IMR-90 (cell line): ENCODE measurements around the gene GAS7. TPM values are rescaled to one million over a fixed set of nuclear protein-coding genes. Genes with fewer than 3 reads are reported as not detected.
A peak's percentile ranks its signal among the peaks of the same experiment; 100 is the strongest.

Source experiments
- ATAC-seq: fragments of 200-7000 bp; cut with Tn5 transposase; 2 replicates; pipeline ENCODE4 v1.9.1; 2020; ENCODE audit warnings: low read depth, mild to moderate bottlenecking, moderate library complexity
- BruUV-seq: library from RNA; stranded (reverse); fragments of 400-500 nt; replicated peaks from 2 replicates; lab custom pipeline; 2021; lab: Mats Ljungman, UMichigan
- CTCF ChIA-PET: fragments of 300-600 bp; formaldehyde crosslinking; extraction: SDS; loops from one replicate; lab custom pipeline; 2021; ENCODE audit warnings: antibody characterized with exemption; lab: Yijun Ruan, JAX
- POLR2A ChIA-PET: fragments of 300-600 bp; sonication (Branson Sonifier 250); formaldehyde crosslinking; loops from one replicate; lab custom pipeline; 2022; ENCODE audit warnings: antibody characterized with exemption; ENCODE audit not compliant: unreplicated experiment; lab: Charles Lee
- DNase-seq: peaks from one replicate; pipeline ENCODE4 v3.0.0; 2013
- H2AFZ ChIP-seq: replicated peaks from 2 replicates; pipeline ENCODE3; 2013; ENCODE audit warnings: low read length, mild to moderate bottlenecking; ENCODE audit not compliant: poor library complexity
- H2AK5ac ChIP-seq: 2 replicates; pipeline ENCODE4 v1.6.1; 2013; ENCODE audit warnings: low read depth, low read length, inconsistent platforms
- H2AK9ac ChIP-seq: replicated peaks from 2 replicates; pipeline ENCODE3; 2013; ENCODE audit warnings: mild to moderate bottlenecking, low read depth, low read length, moderate library complexity; ENCODE audit not compliant: poor library complexity
- H2BK120ac ChIP-seq: 2 replicates; pipeline ENCODE4 v1.6.1; 2013; ENCODE audit warnings: low read depth, low read length, inconsistent platforms
- H2BK15ac ChIP-seq: 3 replicates; pipeline ENCODE4 v1.6.1; 2013; ENCODE audit warnings: low read depth, low read length, inconsistent platforms
- H2BK20ac ChIP-seq: 2 replicates; pipeline ENCODE4 v1.6.1; 2013; ENCODE audit warnings: low read depth, mild to moderate bottlenecking, inconsistent platforms, low read length, moderate library complexity
- H2BK5ac ChIP-seq: 2 replicates; pipeline ENCODE4 v1.6.1; 2013; ENCODE audit warnings: mild to moderate bottlenecking, low read depth, low read length, inconsistent platforms; ENCODE audit not compliant: poor library complexity, severe bottlenecking
- H3K14ac ChIP-seq: replicated peaks from 2 replicates; pipeline ENCODE4 v1.6.1; 2013; ENCODE audit warnings: low read depth, low read length, inconsistent platforms
- H3K18ac ChIP-seq: 2 replicates; pipeline ENCODE4 v1.6.1; 2013; ENCODE audit warnings: low read depth, low read length, control low read depth
- H3K23ac ChIP-seq: 2 replicates; pipeline ENCODE4 v1.6.1; 2013; ENCODE audit warnings: low read depth, low read length, inconsistent platforms
- H3K27ac ChIP-seq: 2 replicates; pipeline ENCODE4 v1.5.1; 2013; ENCODE audit warnings: mild to moderate bottlenecking, control low read depth, low read length; ENCODE audit not compliant: insufficient read depth
- H3K27me3 ChIP-seq: 2 replicates; pipeline ENCODE4 v1.6.1; 2013; ENCODE audit warnings: low read length; ENCODE audit not compliant: control insufficient read depth, insufficient read depth
- H3K36me3 ChIP-seq: 2 replicates; pipeline ENCODE4 v1.6.1; 2013; ENCODE audit warnings: low read length, mixed read lengths; ENCODE audit not compliant: control insufficient read depth, insufficient read depth
- H3K4ac ChIP-seq: 2 replicates; pipeline ENCODE4 v1.6.1; 2013; ENCODE audit warnings: low read depth, low read length, inconsistent platforms
- H3K4me1 ChIP-seq: 2 replicates; pipeline ENCODE4 v1.6.1; 2013; ENCODE audit warnings: low read length, mixed read lengths; ENCODE audit not compliant: control insufficient read depth, insufficient read depth
- H3K4me2 ChIP-seq: 2 replicates; pipeline ENCODE4 v1.6.1; 2013; ENCODE audit warnings: low read depth, mild to moderate bottlenecking, control low read depth, low read length, moderate library complexity
- H3K4me3 ChIP-seq: 2 replicates; pipeline ENCODE4 v1.5.1; 2013; ENCODE audit warnings: low read depth, mild to moderate bottlenecking, control low read depth, low read length, moderate library complexity; ENCODE audit not compliant: insufficient read depth
- H3K56ac ChIP-seq: 2 replicates; pipeline ENCODE4 v1.6.1; 2013; ENCODE audit warnings: low read length, inconsistent platforms; ENCODE audit not compliant: insufficient read depth; ENCODE audit errors: extremely low read depth
- H3K79me1 ChIP-seq, 2 experiments: 2 replicates each; pipeline ENCODE4 v1.6.1; 2013; ENCODE audit warnings: low read length in 2 of 2, inconsistent platforms in 1 of 2, low read depth in 1 of 2
- H3K9ac ChIP-seq: 2 replicates; pipeline ENCODE4 v1.6.1; 2013; ENCODE audit warnings: low read depth, low read length, control low read depth
- H3K9me1 ChIP-seq: 2 replicates; pipeline ENCODE4 v1.6.1; 2013; ENCODE audit warnings: low read length, inconsistent platforms; ENCODE audit not compliant: insufficient read depth
- H3K9me3 ChIP-seq: 2 replicates; pipeline ENCODE4 v1.6.1; 2013; ENCODE audit warnings: low read length; ENCODE audit not compliant: control insufficient read depth, insufficient read depth
- H4K20me1 ChIP-seq: 2 replicates; pipeline ENCODE4 v1.6.1; 2013; ENCODE audit warnings: low read length, inconsistent platforms; ENCODE audit not compliant: insufficient read depth
- H4K5ac ChIP-seq: 2 replicates; pipeline ENCODE4 v1.6.1; 2013; ENCODE audit warnings: mild to moderate bottlenecking, low read depth, low read length, control low read depth
- H4K8ac ChIP-seq, 2 experiments: 2 replicates each; pipeline ENCODE4 v1.6.1; 2013; ENCODE audit warnings: low read depth in 2 of 2, low read length in 2 of 2, control low read depth in 1 of 2, inconsistent platforms in 1 of 2
- H4K91ac ChIP-seq: 2 replicates; pipeline ENCODE4 v1.6.1; 2013; ENCODE audit warnings: low read depth, low read length, inconsistent platforms; ENCODE audit not compliant: insufficient read depth
- BHLHE40 ChIP-seq: fragments of 150-350 bp; IDR thresholded peaks from 2 replicates; pipeline ENCODE4 v1.6.1; 2016; ENCODE audit warnings: mild to moderate bottlenecking, low read depth, low read length
- CEBPB ChIP-seq: IDR thresholded peaks from 2 replicates; pipeline ENCODE4 v1.6.1; 2012; ENCODE audit warnings: low read depth, low read length, improper control_type of control experiment
- CHD1 ChIP-seq: IDR thresholded peaks from 2 replicates; pipeline ENCODE4 v1.6.1; 2012; ENCODE audit warnings: low read depth, low read length, improper control_type of control experiment
- CTCF ChIP-seq: conservative IDR thresholded peaks from 2 replicates; pipeline ENCODE4 v1.5.1; 2012; ENCODE audit warnings: mild to moderate bottlenecking, low read depth, low read length, improper control_type of control experiment
- ELK1 ChIP-seq: fragments of 150-350 bp; IDR thresholded peaks from 2 replicates; pipeline ENCODE4 v1.6.1; 2016; ENCODE audit warnings: low read depth, mild to moderate bottlenecking, low read length, moderate library complexity, borderline replicate concordance
- MAFK ChIP-seq: IDR thresholded peaks from 2 replicates; pipeline ENCODE4 v1.6.1; 2012; ENCODE audit warnings: low read depth, low read length, improper control_type of control experiment
- MAZ ChIP-seq: IDR thresholded peaks from 2 replicates; pipeline ENCODE4 v1.6.1; 2012; ENCODE audit warnings: low read depth, mild to moderate bottlenecking, low read length, improper control_type of control experiment, moderate library complexity, borderline replicate concordance
- MXI1 ChIP-seq: IDR thresholded peaks from 2 replicates; pipeline ENCODE4 v1.6.1; 2012; ENCODE audit warnings: low read depth, mild to moderate bottlenecking, low read length, moderate library complexity, borderline replicate concordance
- POLR2A ChIP-seq: IDR thresholded peaks from 2 replicates; pipeline ENCODE4 v1.6.1; 2012; ENCODE audit warnings: mild to moderate bottlenecking, low read depth, low read length
- RFX5 ChIP-seq: IDR thresholded peaks from 2 replicates; pipeline ENCODE4 v1.8.0; 2012; ENCODE audit warnings: low read depth, mild to moderate bottlenecking, low read length, moderate library complexity
- SMC3 ChIP-seq: fragments of 150-350 bp; IDR thresholded peaks from 2 replicates; pipeline ENCODE4 v1.6.1; 2016; ENCODE audit warnings: low read depth, mild to moderate bottlenecking, antibody characterized with exemption, low read length, moderate library complexity
- USF2 ChIP-seq: fragments of 150-350 bp; IDR thresholded peaks from 2 replicates; pipeline ENCODE4 v1.6.1; 2017; ENCODE audit warnings: mild to moderate bottlenecking, antibody characterized with exemption, low read length, low read depth
- WGBS, 2 experiments: methylation state at CpG; one replicate each; pipeline versions ENCODE4 v1.1.5 to v1.1.7; 2013; ENCODE audit warnings: missing lambda C conversion rate in 2 of 2; ENCODE audit not compliant: insufficient read length in 1 of 2; ENCODE audit errors: extremely low coverage in 2 of 2; 5-methylcytosine and 5-hydroxymethylcytosine counted together
- dilution Hi-C: fragments of 300-500 bp; cut with HindIII; formaldehyde crosslinking; loops from one replicate; pipeline ENCODE4 v1.14.3; 2018; ENCODE audit warnings: low sequenced_read_pairs; ENCODE audit not compliant: unreplicated experiment
- in situ Hi-C: fragments of 300-500 bp; cut with MboI; formaldehyde crosslinking; loops from 3 replicates; pipeline ENCODE4 v1.14.3; 2019; ENCODE audit warnings: low sequenced_read_pairs, inconsistent platforms, mixed read lengths
- intact Hi-C: fragments of 100-400 bp; cut with micrococcal nuclease; formaldehyde crosslinking; loops from 2 replicates; pipeline ENCODE4 v1.10.0; 2022
- polyA plus RNA-seq, 3 experiments: library from polyadenylated mRNA; depleted of rRNA; stranded (reverse); fragments of >200 nt; gene quantifications; 2 replicates each; pipeline ENCODE4 v1.2.3, GENCODE V29; 2012; ENCODE audit warnings: low replicate concordance in 1 of 3
- total RNA-seq: library from RNA; depleted of rRNA; stranded (reverse); fragments of >200 nt; gene quantifications from 2 replicates; pipeline ENCODE4 v1.2.3, GENCODE V29; 2012

GAS7 gene
- total and polyA plus RNA-seq, 2 of the 4 experiments (the other 2 are of a cell fraction) = 4.6 to 5.0 TPM

- no peak for TF ChIP-seq CTCF
Measured at GRCh38 chr17:9904277-9905077, 293.9 kb downstream of the GAS7 start (continued).

- peak overlapping the region; percentile 58; the same call in 1 of the 2 replicates for H3K4ac ChIP-seq
- in situ Hi-C loops = no loop called here
- no peaks in the 10 kb centered on the region for H3K27me3 ChIP-seq
- no peak overlapping the region for H3K9ac ChIP-seq
- H3K4me3 ChIP-seq = no peak overlapping the region
- no peak overlapping the region for H2BK5ac ChIP-seq
- H3K27ac ChIP-seq = peak overlapping the region; percentile 41; the same call in 1 of the 2 replicates
- no peak overlapping the region for H2AFZ ChIP-seq
- H2AK9ac ChIP-seq = no peak overlapping the region
- WGBS, 2 experiments = no CpG with 5 or more reads among the region's 2 CpGs
- POLR2A ChIA-PET = no interaction called here
- no peaks in the 10 kb centered on the region for H3K79me1 ChIP-seq
- no peak overlapping the region for H2BK15ac ChIP-seq
- peak overlapping the region; percentile 10; the same call in 1 of the 2 replicates for H3K18ac ChIP-seq
- CTCF ChIA-PET = interaction anchor here (1.1 kb wide), 1 partner anchor 713 kb away, joined by 3 read pairs; no protein-coding TSS in a partner anchor
- ATAC-seq = no peak; the same call in 1 of the 2 replicates
- no TSS peak for BruUV-seq
- H3K9me3 ChIP-seq = no peaks in the 10 kb centered on the region
- no peak overlapping the region for H3K56ac ChIP-seq
- H2AK5ac ChIP-seq = no peak overlapping the region
- H4K8ac ChIP-seq = peak overlapping the region in 1 of 2 experiments; percentile 61; a peak in 1 of 4 replicates
- peak overlapping the region; percentile 57; the same call in 1 of the 2 replicates for H2BK20ac ChIP-seq
- H3K23ac ChIP-seq = no peak overlapping the region
- peak overlapping the region; percentile 53; the same call in 1 of the 2 replicates for H4K91ac ChIP-seq
- no peak overlapping the region for H3K4me2 ChIP-seq
- H3K14ac ChIP-seq = no peak overlapping the region
- intact Hi-C loops = loop anchor here (5.0 kb wide), 1 partner anchor 60 kb away; no protein-coding TSS in a partner anchor
- no peaks in the 10 kb centered on the region for H3K9me1 ChIP-seq
- H4K20me1 ChIP-seq = no peaks in the 10 kb centered on the region
- peak overlapping the region; percentile 73 for H2BK120ac ChIP-seq
- dilution Hi-C loops = no loop called here
- H3K4me1 ChIP-seq = peaks cover 14% of the 10 kb centered on the region
- no peaks in the 10 kb centered on the region for H3K36me3 ChIP-seq
- DNase-seq = peak; percentile 23
- H4K5ac ChIP-seq = no peak overlapping the region
- TF ChIP-seq RFX5 (no peak), MAFK (no peak), BHLHE40 (no peak), CHD1 (no peak), SMC3 (no peak), ELK1 (no peak), POLR2A (no peak), USF2 (no peak), MAZ (no peak), CEBPB (no peak), MXI1 (no peak)
Measured at GRCh38 chr17:9902120-9902519, 296.3 kb downstream of the GAS7 start.
